Dermis microvascular lymphatic vessel endothelial cell (primary cell): ENCODE data around the gene SH3PXD2B. TPM values are rescaled to one million over a fixed set of nuclear protein-coding genes. Genes with fewer than 3 reads are reported as not detected.
"Not testable (repeated sequence)": the region's sequence is repeated elsewhere in the genome, so short reads cannot be mapped to it uniquely, and the experiment has no call there.

Experiments used
- DNase-seq, 2 donors: peaks; one replicate each; pipeline versions ENCODE4 v3.0.0 to v3.0.0-alpha.2; 2010; ENCODE audit warnings: low read depth in 2 of 2
- total RNA-seq: library from RNA; depleted of rRNA; stranded (reverse); fragments of >200 nt; gene quantifications from 2 replicates; pipeline ENCODE4 v1.2.1, GENCODE V29; 2014

Gene SH3PXD2B
- total RNA-seq, 1 donor from 2014 or later = 12.5 TPM

DNA sequence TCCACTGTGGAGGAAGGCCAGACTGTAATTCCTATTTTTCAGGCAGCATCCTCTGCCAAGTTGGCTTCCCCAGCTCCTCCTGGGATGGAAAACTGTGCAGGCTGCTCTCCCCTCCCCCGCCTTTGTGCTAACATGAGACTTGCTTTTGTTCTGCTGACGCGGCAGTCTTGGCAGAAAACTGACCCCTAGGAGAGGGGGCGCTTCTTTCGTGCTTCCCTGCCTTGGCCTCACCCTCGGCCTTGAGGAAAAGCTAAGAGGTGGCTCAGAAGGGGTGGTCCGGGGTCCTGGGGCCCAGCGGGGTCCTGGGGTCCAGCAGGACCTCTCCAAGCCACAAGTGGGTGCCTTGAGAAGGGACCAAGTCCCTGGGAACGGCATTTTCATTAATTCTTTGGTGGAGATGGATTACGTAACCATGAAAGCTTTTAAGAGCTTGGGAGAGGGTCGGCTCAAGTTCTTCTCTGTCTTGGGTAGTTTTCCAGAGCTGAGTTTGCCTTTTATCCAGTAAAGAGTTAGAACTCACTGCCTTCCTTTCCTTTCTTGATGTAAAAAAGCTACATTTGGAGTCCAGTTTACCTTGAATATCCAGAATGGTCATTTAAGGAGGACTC is 51.0 kb downstream of the SH3PXD2B start:
- no peak for DNase-seq

DNA sequence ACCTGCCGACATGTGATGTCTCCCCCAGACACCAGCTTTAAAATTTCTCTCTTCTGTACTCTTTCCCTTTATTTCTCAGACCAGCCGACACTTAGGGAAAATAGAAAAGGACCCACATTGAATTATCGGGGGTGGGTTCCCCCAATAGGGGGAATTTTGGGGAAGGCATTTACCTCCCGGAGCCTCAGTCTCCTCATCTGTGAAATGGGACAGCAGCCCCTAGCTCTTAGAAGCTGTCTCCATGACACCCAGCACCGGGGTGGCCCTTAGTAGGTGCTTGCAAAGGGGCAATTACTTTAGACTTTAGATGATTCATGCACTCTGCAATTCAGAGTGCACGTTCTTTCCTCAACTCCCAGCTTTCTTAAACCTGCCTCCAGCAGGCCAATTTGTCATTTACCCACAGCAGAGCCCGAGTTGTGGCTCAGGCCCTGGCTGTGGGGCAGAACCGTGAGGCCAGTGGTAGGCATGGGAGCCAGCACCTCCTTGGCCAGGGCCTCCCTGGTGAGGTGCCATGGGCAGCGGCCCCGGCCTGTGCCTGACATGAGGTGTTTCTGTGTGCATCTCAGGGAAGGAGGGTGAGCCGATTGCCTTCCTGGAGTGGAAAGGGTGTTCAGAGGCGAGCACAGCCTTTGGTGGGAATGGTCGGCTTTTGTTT is 51.7 kb downstream of the SH3PXD2B start:
- no peak for DNase-seq

DNA sequence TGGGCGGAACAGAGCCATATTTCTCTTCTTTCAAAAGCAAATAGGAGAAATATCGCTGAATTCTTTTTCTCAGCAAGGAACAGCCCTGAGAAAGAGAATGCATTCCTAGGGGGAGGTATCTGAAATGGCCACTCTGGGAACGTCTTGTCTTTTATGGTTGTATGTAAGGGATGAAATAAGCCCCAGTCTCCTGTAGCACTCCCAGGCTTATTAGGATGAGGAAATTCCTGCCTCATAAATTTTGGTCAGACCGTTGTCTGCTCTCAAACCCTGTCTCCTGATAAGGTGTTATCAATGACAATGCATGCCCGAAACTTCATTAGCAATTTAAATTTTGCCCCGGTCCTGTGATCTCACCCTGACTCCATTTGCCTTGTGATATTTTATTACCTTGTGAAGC is 52.3 kb downstream of the SH3PXD2B start:
- DNase-seq = not testable (repeated sequence)

DNA sequence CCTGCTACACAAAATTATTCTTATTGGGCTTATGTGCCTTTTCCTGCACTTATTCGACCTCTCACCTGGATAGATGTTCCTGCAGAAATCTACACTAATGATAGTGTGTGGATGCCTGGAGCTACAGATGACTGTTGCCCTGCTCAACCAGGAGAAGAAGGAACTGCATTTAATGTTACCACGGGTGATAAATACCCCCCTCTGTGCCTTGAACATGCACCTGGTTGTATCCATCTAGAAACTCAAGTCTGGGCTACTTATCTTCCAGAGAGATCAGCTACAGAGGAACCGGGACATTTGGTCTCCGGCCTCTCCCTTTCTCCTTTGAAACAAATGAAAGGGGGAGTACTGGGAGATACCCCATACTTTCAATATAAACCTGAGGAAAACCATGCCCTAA is 54.5 kb downstream of the SH3PXD2B start:
- DNase-seq = no peak

DNA sequence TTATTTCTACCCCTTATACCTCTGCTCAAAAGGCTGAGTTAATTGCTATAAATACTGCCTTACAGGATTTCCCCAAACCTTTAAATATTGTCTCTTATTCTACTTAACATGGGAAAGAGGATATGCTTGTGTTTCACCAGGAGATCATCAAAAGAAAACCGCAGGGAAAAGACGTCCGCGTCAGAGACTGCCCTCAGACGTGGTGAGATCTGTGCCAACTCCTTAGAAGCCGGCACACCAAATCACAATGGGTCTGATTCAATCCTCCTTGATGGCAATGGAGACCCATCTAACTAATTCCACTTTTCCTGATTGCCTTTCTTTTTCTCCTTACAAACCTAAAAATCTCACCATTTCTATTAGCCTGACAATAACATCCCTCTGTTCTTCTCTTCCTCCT is 55.0 kb downstream of the SH3PXD2B start:
- DNase-seq = no peak

DNA sequence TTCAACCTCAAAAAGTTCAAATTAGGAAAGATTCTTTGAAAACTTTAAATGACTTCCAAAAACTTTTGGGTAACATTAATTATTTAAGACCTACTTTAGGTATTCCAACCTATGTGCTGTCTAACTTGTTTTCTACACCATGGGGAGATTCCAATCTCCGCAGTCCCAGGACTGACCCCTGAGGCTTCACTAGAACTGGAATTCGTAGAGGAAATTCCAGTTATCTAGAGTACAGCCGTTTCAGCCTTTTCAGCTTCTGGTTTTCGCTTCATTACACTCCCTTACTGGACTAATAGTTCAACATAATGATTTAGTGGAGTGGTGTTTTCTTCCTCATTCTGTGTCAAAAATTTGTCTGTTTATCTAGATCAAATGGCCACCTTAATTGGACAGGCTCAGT is 55.7 kb downstream of the SH3PXD2B start:
- DNase-seq = not testable (repeated sequence)

DNA sequence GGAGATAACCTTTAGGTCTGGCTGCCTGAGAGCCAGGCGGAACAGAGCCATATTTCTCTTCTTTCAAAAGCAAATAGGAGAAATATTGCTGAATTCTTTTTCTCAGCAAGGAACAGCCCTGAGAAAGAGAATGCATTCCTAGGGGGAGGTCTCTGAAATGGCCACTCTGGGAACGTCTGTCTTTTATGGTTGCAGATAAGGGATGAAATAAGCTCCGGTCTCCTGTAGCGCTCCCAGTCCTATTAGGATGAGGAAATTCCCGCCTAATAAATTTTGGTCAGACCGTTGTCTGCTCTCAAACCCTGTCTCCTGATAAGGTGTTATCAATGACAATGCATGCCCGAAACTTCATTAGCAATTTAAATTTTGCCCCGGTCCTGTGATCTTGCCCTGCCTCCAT is 57.3 kb downstream of the SH3PXD2B start:
- DNase-seq = not testable (repeated sequence)

DNA sequence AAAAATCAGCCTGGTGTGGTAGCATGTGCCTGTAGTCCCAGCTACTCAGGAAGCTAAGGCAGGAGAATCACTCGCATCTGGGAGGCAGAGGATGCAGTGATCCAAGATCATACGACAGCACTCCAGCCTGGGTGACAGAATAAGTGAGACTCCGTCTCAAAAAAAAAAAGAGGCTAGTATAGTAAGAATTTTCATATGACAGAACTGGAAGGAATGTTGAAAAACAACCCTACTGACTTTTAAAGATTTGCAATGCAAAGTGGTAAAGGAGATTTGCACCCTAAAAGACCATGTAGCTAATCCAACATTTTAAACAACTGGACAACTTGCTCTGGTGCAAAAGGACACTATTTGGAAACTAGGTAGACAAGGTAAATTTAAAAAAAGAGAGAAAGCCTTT is 58.1 kb downstream of the SH3PXD2B start:
- DNase-seq = no peak

DNA sequence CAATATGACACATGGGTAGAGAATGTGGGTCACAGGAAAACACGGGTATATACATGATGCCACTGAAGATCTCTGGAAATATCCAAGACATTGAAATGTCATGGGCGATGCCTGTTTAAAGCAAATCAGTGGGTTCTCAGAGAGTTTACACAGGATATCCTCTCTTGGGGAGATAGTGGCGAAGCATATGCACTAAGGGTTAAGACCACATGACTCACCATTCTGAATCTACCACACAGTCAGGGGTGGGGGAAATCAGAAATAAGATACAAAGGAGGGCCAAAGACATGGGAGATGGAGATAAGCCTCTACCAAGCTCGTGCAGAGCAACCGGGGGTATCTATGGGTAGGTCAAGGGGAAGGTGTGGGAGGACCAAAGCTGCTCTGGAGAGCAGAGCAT is 58.8 kb downstream of the SH3PXD2B start:
- peak in 1 of 2 donors; percentile 56 for DNase-seq

DNA sequence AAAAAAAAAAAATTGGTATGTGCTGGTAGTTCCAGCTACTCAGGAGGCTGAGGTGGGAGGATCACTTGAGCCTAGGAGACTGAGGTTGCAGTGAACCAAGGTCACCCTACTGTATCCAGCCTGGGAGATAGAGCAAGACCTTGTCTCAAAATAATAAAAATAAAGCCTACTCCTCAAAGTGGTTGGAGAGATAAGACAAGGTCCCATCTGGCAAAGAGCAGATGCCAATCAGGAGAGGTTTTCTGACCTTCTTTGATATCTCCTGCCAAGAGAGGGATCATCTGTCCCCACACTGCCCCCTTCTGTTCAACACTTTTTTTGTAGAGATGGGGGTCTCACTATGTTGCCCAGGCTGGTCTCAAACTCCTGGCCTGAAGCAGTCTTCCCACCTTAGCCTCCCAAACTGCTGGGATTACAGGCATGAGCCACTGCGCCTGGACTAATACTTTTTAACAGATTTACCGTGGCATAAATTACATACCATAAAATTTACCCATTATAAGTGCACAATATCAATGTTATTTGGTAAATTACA is 64.7 kb downstream of the SH3PXD2B start:
- DNase-seq = no peak

DNA sequence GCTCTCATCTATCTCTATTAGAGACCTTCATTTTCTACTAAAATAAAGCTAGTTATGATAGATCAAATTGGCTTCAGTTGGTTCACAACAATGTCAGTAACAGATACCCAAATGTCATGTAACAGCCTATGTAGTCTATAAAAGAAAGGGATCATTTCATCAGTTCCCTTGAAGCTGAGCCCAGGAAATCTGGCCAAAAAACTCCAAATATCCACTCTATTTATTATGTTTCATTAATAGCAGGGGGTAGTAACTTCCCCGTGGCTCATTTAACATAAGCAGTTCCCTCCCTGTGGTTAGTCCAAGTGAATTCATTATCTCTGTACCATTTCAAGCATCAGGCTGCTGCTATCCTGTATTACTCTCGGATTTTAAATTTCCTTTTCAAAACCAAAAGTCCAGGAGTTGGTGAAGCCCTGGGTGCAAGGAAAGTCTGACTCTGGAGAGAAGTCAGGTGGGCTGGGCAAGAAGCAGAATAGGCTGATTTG is 66.0 kb downstream of the SH3PXD2B start:
- DNase-seq = no peak

DNA sequence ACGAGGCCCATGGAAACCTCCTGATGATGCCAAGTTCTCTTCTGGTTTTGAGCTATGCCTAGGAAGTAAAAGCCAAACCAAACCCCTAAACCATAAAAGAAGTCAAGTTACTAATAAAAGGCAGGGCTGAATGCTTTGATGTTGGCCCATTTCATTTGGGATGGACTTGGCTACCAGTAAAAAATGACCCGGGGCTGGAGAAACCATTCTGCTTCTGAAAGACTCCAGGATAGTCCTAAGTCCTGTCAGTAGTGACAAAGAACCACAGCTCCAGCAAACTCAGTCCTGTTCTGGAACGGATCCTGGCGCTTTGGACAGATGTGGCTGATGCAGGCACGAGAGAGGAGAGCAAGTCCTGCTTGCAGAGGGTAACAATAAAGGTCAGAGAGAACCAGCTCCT is 68.6 kb downstream of the SH3PXD2B start:
- DNase-seq = no peak

DNA sequence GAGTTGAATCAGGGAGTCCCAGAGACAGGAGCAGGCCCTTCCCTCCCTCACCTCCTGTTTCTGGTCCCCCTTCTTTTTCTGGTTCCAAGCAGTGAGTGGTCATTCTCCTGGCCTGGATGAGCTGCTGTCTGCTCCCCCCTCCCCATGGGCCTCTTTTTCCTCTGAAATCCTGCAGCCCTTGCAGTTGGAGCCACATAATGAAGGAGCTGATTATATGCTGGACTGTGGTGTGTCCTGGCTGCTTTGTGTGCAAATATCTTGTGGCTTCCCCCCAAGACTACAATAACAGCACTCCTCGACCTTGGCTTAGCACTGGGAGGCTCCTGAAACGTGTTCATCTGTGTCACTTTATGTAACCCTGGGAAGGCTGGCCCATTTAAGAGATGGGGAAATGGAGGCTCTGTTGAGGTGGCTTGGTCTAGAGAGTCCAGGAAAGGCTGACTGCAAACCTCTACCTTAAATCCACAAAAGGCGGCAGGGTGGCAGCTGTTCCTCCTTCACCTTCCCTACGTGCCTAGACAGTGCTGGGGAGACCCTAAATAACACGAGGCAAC is 69.2 kb downstream of the SH3PXD2B start:
- no peak for DNase-seq

DNA sequence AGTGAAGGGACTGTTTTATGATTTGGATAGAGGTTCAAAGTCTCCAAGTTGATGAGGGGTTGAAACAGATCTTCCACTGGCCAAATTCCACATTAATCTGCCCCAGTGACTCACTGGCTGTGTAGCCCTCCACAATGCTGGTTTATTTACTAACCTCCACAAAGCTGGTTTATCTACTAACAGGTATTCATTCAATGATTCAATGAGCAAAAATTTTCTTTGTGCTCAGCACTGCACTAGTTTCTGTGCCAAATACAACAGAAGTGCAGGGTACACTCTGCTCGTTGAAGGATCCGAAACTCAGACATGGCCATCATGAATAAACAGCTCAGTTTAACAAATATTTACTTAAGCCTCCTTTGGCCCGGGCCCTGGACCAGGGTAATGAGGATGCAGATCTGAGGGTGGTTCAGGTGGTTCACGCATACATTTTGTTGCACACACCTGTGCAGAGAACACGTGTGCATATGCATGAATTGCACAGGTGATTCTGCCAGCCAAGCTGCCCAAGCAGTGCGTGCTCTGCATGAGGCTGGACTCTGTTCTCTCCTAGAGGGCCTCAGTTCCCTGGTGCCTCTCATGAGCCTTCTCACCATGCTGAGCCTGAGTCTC is 71.0 kb downstream of the SH3PXD2B start:
- DNase-seq = peak in 1 of 2 donors; percentile 51

DNA sequence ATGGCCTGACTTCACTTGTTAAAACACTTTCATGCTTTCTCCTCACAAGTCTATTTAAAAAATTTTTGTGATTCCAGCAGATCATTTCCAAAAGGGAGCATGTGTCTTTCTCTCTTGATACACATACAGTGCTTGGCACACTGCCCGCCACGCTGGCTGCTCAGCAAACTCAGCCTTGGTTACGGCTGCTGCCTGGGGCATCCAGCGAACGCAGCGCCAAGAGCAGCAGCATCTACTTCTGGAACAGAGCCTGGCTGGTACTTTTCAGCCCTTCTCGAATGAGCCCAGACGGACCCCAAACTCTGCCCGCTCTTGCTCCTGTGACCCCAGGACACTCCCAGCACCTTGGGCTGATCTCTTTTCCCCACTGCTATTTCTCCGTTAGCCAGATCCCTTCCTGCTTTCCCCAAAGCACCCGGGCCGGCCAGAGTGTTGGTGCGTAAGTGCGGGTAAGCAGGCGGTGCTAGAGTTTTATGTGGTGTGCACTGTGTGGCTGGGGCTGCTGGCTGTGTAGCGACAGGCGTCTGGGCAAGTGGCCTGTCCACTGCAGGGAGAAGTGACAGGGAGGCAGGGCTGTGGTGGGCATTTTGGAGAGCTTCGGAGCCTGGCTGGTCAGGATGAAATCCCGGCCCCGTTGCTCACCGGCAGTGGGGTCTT is 73.2 kb downstream of the SH3PXD2B start:
- DNase-seq = no peak

DNA sequence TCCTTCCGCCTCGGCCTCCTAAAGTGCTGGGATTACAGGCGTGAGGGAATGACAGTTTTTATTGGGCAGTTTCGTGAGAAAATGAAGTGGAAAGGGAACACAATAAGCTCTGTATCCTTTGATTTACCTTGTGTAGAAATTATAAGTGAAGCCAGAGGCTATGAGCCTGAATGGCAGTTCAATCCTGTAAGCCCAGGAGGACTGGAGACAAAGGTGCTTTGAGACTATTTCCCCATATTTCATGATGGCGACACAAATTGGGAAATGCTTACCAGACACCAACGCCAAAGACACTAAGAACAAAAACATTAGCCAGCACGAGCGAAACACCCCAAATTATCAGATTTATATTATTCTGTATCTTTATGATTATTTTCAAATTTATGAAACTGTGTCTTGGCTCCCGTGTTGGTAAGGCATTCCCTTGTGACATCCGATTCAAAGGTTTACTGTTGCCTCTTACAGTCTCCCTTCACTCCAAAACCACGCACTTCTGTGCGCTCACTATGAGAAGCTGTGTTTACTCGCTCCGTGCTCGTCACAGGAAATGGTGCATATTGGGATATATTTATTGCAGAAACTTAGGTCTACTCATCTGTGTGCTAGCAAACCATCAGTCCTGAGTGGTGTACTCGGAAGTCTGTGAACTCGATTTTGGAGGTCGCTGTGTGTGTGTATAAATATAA is 73.9 kb downstream of the SH3PXD2B start:
- DNase-seq = no peak

DNA sequence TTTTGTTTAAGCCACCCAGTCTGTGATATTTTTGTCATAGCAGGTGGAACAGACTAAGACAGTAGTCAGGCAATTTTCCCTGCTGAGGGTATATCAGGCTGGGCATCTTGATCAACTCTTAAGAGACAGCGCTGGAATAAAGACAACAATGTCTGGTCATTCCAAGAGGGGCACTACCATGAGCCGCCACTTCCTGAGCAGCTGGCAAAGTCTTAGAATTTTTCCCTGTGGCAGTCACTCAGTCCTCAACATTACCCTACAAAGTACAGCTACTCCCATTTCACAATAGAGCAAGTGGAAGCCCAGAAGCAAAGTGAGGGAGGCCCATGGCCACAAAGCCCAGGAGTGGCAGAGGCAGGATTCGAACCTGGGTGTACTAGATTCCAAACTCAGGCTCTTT is 74.8 kb downstream of the SH3PXD2B start:
- no peak for DNase-seq

DNA sequence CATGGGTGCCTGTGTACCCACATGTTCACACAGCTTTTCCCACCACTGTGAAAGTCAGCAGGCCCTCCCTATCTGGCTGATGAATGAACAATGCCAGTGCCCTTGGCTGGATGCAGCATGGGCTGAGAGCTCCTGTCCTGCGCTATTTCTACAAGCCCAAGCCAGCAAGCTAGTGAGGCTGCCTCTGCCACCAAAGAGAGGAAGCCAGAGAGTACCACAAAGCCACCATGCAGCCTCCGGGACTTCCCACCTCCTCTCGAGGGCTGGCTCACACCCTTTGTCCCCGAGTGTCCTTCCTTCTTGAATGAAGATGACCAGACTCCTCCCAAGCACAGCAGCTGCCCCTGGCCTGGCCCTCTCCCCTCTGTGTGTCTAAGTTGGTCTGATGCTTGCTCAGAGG is 76.5 kb downstream of the SH3PXD2B start:
- no peak for DNase-seq

DNA sequence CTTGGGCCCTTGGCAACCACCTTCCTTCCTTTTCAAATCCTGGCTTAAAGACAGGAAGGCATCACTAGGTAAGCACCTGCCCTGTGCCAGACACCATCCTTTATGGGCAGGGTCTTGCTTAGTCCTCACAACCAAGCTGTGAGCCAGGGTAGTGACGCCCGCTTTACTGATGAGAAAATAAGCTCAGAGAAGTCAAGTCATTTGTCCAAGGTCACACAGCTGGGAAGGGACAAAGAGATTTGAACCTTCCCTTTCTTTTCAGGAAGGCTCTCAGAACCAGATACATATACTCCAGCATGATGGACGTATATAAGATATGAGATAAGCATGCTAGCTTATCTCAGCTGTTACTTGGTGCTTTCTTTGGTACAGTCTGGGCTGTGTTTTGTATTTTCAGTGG is 76.9 kb downstream of the SH3PXD2B start:
- no peak for DNase-seq

DNA sequence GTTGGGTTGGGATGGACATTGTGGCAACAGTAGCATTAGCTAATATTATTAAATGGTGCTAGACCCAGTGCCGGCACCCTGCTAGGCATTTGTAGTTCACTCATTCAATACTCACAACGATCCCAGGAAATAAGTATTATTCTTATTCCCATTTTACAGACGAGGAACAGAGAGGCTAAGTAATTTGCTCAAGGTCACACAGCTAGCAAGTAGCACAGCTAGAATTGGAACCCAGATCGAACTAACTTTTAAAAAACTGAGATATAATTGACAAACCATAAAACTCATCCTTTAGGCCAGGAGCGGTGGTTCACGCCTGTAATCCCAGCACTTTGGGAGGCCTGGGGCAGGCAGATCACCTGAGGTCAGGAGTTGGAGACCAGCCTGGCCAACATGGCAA is 79.5 kb downstream of the SH3PXD2B start:
- no peak for DNase-seq

DNA sequence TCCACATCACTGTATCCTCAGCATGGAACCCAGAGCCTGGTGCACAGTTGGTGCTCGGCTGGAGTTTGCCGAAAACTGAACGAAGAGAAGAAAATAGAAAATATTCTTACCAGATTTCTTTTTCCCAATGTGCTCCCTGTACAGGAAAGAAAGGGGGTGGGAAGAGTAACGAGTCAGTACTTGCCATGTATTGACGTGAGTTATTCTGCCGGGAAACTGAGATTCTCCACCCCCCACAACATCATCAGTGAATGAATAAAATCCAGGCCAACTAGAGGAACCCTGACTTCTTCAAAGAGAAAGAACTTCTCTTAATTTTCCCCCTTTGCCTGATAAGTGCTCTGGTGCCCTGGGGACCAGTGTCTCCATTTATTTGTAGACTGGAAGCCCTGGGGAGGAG is 80.6 kb downstream of the SH3PXD2B start:
- DNase-seq = no peak
